Measurements from ENCODE around the gene UNC5C. TPM values are rescaled to one million over a fixed set of nuclear protein-coding genes. Genes with fewer than 3 reads are reported as not detected.

The UNC5C gene
- total RNA-seq, 4 donors from 2014 or later, result 1.6 to 4.4 (median 3.2) TPM

DNA sequence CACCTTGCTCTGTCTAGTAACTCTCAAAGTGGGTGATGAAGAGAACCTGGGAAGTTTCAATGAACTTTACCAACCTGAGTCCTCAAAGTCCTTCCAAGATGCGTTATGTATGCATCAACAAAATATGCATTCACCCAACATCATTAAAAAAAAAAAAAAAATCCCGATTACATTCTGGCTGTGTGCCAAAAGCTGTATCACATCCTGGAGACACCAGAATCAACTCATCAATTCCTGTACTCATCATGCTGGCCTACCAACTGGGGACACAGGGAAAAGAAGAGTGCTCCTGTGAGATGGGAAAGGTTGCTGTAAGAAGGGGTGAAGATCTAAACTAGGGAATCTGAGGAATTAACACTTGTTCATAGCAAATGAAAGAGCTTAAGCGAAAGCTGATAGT lies 16.5 kb downstream of the UNC5C start:
- no peaks in the 10 kb centered on the region for H3K27me3 ChIP-seq
- TF ChIP-seq POLR2A (IDR thresholded peaks at IDR 0.05), result no peak
- TF ChIP-seq, protein P1, sequence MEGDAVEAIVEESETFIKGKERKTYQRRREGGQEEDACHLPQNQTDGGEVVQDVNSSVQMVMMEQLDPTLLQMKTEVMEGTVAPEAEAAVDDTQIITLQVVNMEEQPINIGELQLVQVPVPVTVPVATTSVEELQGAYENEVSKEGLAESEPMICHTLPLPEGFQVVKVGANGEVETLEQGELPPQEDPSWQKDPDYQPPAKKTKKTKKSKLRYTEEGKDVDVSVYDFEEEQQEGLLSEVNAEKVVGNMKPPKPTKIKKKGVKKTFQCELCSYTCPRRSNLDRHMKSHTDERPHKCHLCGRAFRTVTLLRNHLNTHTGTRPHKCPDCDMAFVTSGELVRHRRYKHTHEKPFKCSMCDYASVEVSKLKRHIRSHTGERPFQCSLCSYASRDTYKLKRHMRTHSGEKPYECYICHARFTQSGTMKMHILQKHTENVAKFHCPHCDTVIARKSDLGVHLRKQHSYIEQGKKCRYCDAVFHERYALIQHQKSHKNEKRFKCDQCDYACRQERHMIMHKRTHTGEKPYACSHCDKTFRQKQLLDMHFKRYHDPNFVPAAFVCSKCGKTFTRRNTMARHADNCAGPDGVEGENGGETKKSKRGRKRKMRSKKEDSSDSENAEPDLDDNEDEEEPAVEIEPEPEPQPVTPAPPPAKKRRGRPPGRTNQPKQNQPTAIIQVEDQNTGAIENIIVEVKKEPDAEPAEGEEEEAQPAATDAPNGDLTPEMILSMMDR (IDR thresholded peaks at IDR 0.05), result no peak
- no peak for TF ChIP-seq EP300 (IDR thresholded peaks at IDR 0.05)
- no peak for TF ChIP-seq POLR2AphosphoS5 (IDR thresholded peaks at IDR 0.05)
- H3K27ac ChIP-seq, result no peak overlapping the region
- no peaks in the 10 kb centered on the region for H3K9me3 ChIP-seq
- no peaks in the 10 kb centered on the region for H3K4me1 ChIP-seq
- no peak overlapping the region for H3K4me3 ChIP-seq
- 85 to 96% methylated on average over 3 of the region's 3 CpGs for WGBS, 2 donors (ENCODE audit: low coverage in 1 of 2)
- no peaks in the 10 kb centered on the region for H3K36me3 ChIP-seq
- no peak for ATAC-seq

DNA sequence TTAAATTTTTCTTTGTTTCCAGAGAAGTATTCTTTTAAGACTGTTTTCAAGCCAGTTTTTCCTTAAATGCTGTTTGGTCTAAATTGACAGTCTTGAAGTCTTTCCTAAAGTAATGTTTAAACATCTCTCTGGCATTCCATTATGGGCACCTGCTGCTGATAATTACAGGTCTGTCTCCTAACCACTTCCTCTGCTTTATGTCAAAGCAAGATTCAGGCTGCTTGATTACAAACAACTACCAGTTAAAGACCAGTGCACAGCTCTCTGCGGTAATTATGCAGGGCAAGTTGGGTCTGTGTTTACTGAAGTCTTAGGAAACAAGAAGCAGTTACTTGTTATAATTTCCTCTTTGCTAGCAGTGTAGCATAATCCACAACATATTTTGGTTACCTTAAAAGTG lies 17.6 kb downstream of the UNC5C start:
- 80% methylated on average over 1 of the region's 1 CpG; no CpG with 5 or more reads in 1 of the 2 donors for WGBS, 2 donors (ENCODE audit: low coverage in 1 of 2)

DNA sequence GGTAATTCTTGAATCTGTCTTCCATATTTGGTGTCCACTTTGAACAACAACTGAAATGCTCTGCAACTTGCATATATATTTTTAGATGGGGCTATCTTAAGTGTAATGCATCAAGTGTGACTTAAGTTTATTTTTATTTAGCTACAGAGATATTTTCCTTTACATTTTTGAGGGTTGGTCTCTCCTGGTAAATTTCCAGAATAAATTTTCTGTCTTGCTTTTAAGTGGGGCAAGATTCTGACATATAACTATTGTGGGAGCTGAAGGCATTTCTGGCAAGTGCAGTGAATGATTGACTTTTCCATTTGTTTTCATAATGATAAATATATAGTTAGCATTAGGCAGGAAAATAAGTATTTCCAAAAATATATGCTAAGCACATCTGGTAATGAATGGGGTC lies 18.8 kb downstream of the UNC5C start:
- no peak for ATAC-seq
- TF ChIP-seq POLR2A (IDR thresholded peaks at IDR 0.05), result no peak
- no peak for TF ChIP-seq POLR2AphosphoS5 (IDR thresholded peaks at IDR 0.05)
- TF ChIP-seq EP300 (IDR thresholded peaks at IDR 0.05), result no peak
- TF ChIP-seq, protein P1 (IDR thresholded peaks at IDR 0.05), result no peak

More for the DNA sequence above, 17.6 kb downstream of the UNC5C start:
- Histone ChIP-seq H3K9me3 (no peaks in the 10 kb centered on the region), H3K27ac (no peak overlapping the region), H3K4me1 (no peaks in the 10 kb centered on the region), H3K4me3 (no peak overlapping the region), H3K36me3 (no peaks in the 10 kb centered on the region), H3K27me3 (no peaks in the 10 kb centered on the region)
- ATAC-seq, result no peak
- TF ChIP-seq EP300 (IDR thresholded peaks at IDR 0.05) (no peak), POLR2AphosphoS5 (IDR thresholded peaks at IDR 0.05) (no peak), POLR2A (IDR thresholded peaks at IDR 0.05) (no peak)
- TF ChIP-seq, protein P1 (IDR thresholded peaks at IDR 0.05), result no peak

DNA sequence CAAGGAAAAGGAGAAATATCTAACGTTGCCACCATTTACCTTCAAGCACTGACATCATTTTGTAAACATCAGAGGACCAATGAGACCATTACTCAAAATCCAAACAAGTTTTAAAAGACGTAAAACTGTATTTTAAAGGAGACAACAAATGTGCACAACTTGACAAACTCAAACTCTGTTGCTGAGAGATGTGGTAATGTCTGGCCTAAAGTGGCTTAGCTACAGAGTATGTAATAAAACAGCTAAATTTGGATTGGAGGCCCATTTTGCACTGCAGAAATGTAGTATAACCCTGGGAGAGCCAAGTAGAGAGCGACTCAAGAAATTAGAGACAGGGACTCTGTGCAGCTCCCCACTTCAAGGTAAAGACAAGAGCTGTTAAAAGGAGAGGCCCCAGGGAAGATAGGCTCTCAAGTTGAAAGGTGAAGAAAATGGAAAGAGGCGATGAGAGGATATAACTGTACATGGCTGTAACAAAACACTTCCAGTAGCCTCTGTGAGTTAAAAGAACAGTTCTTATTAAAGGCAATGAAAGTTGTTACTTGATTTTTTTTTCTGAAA lies 20.3 kb downstream of the UNC5C start:
- Histone ChIP-seq H3K27ac (no peak overlapping the region), H3K4me1 (no peaks in the 10 kb centered on the region), H3K27me3 (no peaks in the 10 kb centered on the region), H3K9me3 (no peaks in the 10 kb centered on the region), H3K36me3 (no peaks in the 10 kb centered on the region), H3K4me3 (no peak overlapping the region)
- WGBS, 2 donors (ENCODE audit: low coverage in 1 of 2), result 64 to 70% methylated on average over 2 to 4 of the region's 4 CpGs
- TF ChIP-seq POLR2A (IDR thresholded peaks at IDR 0.05), result no peak
- TF ChIP-seq, protein P1 (IDR thresholded peaks at IDR 0.05), result no peak
- TF ChIP-seq POLR2AphosphoS5 (IDR thresholded peaks at IDR 0.05), result no peak
- no peak for TF ChIP-seq EP300 (IDR thresholded peaks at IDR 0.05)
- ATAC-seq, result no peak

More for the DNA sequence above, 18.8 kb downstream of the UNC5C start:
- Histone ChIP-seq H3K27me3 (no peaks in the 10 kb centered on the region), H3K4me3 (no peak overlapping the region), H3K9me3 (no peaks in the 10 kb centered on the region), H3K4me1 (no peaks in the 10 kb centered on the region), H3K36me3 (no peaks in the 10 kb centered on the region), H3K27ac (no peak overlapping the region)

DNA sequence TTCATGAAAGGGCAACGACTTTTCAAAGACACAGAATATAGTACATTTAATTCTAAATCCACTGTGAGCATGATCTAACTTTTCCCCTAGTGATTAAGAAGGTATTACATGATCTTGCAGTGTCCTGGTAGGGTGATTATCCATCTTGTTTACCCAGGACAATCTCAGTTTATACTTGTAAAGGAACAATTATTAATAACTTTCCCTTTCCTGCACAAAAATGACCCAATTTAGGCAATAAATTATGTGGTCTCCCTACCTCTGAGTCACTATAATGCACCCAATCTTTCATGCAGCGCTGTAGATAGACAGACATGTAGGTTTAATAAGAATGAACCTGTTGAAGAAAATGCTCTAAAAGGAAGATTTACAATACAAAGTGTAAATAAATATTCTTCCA lies 22.7 kb downstream of the UNC5C start:
- H3K4me1 ChIP-seq, result no peaks in the 10 kb centered on the region
- H3K27ac ChIP-seq, result no peak overlapping the region
- WGBS, 2 donors (ENCODE audit: low coverage in 1 of 2), result 84 to 86% methylated on average over 2 of the region's 2 CpGs
- no peak for ATAC-seq
- no peaks in the 10 kb centered on the region for H3K27me3 ChIP-seq
- TF ChIP-seq POLR2A (IDR thresholded peaks at IDR 0.05) (no peak), EP300 (IDR thresholded peaks at IDR 0.05) (no peak), POLR2AphosphoS5 (IDR thresholded peaks at IDR 0.05) (no peak)
- TF ChIP-seq, protein P1 (IDR thresholded peaks at IDR 0.05), result no peak
- no peaks in the 10 kb centered on the region for H3K36me3 ChIP-seq
- no peak overlapping the region for H3K4me3 ChIP-seq
- H3K9me3 ChIP-seq, result no peaks in the 10 kb centered on the region
